ENCODE measurements around the gene PPM1D.
"Not testable (repeated sequence)": the region's sequence is repeated elsewhere in the genome, so short reads cannot be mapped to it uniquely, and the experiment has no call there.

Gene PPM1D
- long read RNA-seq, full-length matches to known transcripts: 83 of 111 reads
- long read RNA-seq, partial matches to known transcripts: 4 of 111 reads
- long read RNA-seq, other reads (novel, unspliced or antisense): 24 of 111 reads

DNA sequence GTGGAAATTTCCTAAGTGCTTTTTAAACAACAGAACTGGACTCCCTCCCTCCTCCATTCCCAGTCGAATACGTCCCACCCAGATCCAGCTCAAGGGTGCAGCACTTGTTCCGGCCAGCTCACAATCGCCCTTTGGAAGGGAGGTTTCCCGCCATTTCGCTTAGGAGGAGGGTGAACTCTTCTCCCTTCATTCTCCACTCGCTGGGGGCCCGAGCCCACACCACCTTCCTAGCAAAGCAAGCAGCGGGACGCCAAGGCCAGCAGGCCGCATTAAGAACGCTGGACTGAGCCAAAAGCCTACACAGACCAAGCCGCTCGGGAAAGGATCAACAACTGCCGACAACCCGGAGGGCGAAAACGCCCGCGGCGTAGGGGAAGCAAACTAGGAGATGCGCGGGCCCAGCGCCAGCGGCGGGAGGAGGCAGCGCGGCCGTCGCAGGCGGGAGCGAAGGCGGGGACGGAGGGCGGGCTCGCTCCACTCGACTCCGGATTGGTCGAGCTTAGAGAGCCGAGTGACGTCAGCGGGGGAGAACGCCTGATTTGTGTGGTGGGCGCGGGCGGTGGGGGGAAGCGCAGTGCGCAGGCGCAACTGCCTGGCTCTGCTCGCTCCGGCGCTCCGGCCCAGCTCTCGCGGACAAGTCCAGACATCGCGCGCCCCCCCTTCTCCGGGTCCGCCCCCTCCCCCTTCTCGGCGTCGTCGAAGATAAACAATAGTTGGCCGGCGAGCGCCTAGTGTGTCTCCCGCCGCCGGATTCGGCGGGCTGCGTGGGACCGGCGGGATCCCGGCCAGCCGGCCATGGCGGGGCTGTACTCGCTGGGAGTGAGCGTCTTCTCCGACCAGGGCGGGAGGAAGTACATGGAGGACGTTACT lies at the start of gene PPM1D:
Gene PPM1D, plus strand, starts transcription at position 574 of the 870 bp plus-strand sequence. Its CDS starts 222 bp downstream, at position 796.
- TF ChIP-seq, protein P1, sequence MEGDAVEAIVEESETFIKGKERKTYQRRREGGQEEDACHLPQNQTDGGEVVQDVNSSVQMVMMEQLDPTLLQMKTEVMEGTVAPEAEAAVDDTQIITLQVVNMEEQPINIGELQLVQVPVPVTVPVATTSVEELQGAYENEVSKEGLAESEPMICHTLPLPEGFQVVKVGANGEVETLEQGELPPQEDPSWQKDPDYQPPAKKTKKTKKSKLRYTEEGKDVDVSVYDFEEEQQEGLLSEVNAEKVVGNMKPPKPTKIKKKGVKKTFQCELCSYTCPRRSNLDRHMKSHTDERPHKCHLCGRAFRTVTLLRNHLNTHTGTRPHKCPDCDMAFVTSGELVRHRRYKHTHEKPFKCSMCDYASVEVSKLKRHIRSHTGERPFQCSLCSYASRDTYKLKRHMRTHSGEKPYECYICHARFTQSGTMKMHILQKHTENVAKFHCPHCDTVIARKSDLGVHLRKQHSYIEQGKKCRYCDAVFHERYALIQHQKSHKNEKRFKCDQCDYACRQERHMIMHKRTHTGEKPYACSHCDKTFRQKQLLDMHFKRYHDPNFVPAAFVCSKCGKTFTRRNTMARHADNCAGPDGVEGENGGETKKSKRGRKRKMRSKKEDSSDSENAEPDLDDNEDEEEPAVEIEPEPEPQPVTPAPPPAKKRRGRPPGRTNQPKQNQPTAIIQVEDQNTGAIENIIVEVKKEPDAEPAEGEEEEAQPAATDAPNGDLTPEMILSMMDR (IDR thresholded peaks at IDR 0.05; ENCODE audit: insufficient read depth, low read length): no peak
- TF ChIP-seq SPI1 (IDR thresholded peaks at IDR 0.05; ENCODE audit: borderline replicate concordance, low read depth) (no peak), POLR2AphosphoS5 (IDR thresholded peaks at IDR 0.05; ENCODE audit: low read depth) (peak; percentile 90), GABPA (IDR thresholded peaks at IDR 0.05; ENCODE audit: low read depth) (no peak)
- TF ChIP-seq, protein P2, sequence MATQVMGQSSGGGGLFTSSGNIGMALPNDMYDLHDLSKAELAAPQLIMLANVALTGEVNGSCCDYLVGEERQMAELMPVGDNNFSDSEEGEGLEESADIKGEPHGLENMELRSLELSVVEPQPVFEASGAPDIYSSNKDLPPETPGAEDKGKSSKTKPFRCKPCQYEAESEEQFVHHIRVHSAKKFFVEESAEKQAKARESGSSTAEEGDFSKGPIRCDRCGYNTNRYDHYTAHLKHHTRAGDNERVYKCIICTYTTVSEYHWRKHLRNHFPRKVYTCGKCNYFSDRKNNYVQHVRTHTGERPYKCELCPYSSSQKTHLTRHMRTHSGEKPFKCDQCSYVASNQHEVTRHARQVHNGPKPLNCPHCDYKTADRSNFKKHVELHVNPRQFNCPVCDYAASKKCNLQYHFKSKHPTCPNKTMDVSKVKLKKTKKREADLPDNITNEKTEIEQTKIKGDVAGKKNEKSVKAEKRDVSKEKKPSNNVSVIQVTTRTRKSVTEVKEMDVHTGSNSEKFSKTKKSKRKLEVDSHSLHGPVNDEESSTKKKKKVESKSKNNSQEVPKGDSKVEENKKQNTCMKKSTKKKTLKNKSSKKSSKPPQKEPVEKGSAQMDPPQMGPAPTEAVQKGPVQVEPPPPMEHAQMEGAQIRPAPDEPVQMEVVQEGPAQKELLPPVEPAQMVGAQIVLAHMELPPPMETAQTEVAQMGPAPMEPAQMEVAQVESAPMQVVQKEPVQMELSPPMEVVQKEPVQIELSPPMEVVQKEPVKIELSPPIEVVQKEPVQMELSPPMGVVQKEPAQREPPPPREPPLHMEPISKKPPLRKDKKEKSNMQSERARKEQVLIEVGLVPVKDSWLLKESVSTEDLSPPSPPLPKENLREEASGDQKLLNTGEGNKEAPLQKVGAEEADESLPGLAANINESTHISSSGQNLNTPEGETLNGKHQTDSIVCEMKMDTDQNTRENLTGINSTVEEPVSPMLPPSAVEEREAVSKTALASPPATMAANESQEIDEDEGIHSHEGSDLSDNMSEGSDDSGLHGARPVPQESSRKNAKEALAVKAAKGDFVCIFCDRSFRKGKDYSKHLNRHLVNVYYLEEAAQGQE (IDR thresholded peaks at IDR 0.05; ENCODE audit: insufficient replicate concordance, low read depth): peak; percentile 49
- DNase-seq (ENCODE audit: low read depth in 1 of 2, low spot score in 1 of 2): peak; percentile 92 to 99

DNA sequence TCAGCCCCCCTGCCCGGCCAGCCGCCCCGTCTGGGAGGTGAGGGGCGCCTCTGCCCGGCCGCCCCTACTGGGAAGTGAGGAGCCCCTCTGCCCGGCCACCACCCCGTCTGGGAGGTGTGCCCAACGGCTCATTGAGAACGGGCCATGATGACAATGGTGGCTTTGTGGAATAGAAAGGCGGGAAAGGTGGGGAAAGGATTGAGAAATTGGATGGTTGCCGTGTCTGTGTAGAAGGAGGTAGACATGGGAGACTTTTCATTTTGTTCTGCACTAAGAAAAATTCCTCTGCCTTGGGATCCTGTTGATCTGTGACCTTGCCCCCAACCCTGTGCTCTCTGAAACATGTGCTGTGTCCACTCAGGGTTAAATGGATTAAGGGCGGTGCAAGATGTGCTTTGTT lies 47.7 kb upstream of the PPM1D start:
- H3K4me3 ChIP-seq (replicated peaks; ENCODE audit: insufficient read depth, low read length); H3K27me3 ChIP-seq (ENCODE audit: insufficient read depth, poor library complexity, severe bottlenecking): not testable (repeated sequence)

More for the DNA sequence above, at the start of gene PPM1D:
- peak within 1 kb of the TSS; percentile 92 for H3K27ac ChIP-seq (replicated peaks)
- H3K4me3 ChIP-seq (replicated peaks; ENCODE audit: insufficient read depth, low read length): peak within 1 kb of the TSS; percentile 92
- H3K27me3 ChIP-seq (ENCODE audit: insufficient read depth, poor library complexity, severe bottlenecking): no peaks in the 10 kb centered on the region

DNA sequence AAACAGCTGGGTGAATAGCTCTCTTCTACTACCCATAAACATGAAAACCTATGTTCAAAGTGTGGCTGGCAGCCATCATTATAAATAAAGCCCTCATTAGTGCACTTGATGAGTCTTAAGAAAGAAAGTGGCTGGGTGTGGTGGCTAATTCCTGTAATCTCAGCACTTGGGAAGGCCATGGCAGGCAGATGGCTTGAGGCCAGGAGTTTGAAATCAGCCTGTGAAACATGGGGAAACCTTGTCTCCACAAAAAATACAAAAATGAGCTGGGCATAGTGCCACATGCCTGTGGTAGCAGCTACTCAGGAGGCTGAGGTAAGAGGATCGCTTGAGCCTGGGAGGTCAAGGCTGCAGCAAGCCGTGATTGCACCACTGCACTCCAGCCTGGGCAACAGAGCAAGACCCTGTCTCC lies 45.6 kb upstream of the PPM1D start:
- no peak for TF ChIP-seq GABPA (IDR thresholded peaks at IDR 0.05; ENCODE audit: low read depth)
- TF ChIP-seq, protein P1 (IDR thresholded peaks at IDR 0.05; ENCODE audit: insufficient read depth, low read length): no peak
- TF ChIP-seq, protein P2 (IDR thresholded peaks at IDR 0.05; ENCODE audit: insufficient replicate concordance, low read depth): no peak
- TF ChIP-seq SPI1 (IDR thresholded peaks at IDR 0.05; ENCODE audit: borderline replicate concordance, low read depth): no peak
- no peak for TF ChIP-seq POLR2AphosphoS5 (IDR thresholded peaks at IDR 0.05; ENCODE audit: low read depth)
- H3K27me3 ChIP-seq (ENCODE audit: insufficient read depth, poor library complexity, severe bottlenecking): no peaks in the 10 kb centered on the region
- no peak overlapping the region for H3K4me3 ChIP-seq (replicated peaks; ENCODE audit: insufficient read depth, low read length)
- no peak for DNase-seq (ENCODE audit: low read depth in 1 of 2, low spot score in 1 of 2)
- H3K27ac ChIP-seq (replicated peaks): no peak overlapping the region

More for the DNA sequence above, 47.7 kb upstream of the PPM1D start:
- not testable (repeated sequence) for H3K27ac ChIP-seq (replicated peaks); DNase-seq (ENCODE audit: low read depth in 1 of 2, low spot score in 1 of 2)

DNA sequence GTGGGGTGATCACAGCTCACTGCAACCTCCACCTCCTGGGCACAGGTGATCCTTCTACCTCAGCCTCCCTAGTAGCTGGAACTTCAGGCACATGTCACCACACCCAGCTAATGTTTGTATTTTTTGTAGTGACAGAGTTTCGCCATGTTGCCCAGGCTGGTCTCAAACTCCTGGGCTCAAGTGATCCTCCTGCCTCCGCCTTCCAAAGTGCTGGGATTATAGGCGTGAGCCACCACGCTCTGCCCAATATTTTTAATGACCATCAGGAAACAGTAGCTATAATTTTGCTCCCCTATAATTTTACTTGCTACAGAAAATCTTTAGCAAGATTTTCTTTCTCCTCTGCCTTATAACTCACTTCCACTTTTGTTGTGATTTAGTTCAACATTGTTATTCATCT lies 44.2 kb upstream of the PPM1D start:
- DNase-seq (ENCODE audit: low read depth in 1 of 2, low spot score in 1 of 2): no peak
- TF ChIP-seq GABPA (IDR thresholded peaks at IDR 0.05; ENCODE audit: low read depth) (no peak), SPI1 (IDR thresholded peaks at IDR 0.05; ENCODE audit: borderline replicate concordance, low read depth) (no peak), POLR2AphosphoS5 (IDR thresholded peaks at IDR 0.05; ENCODE audit: low read depth) (no peak)
- TF ChIP-seq, protein P2 (IDR thresholded peaks at IDR 0.05; ENCODE audit: insufficient replicate concordance, low read depth): no peak
- TF ChIP-seq, protein P1 (IDR thresholded peaks at IDR 0.05; ENCODE audit: insufficient read depth, low read length): no peak
- no peak overlapping the region for H3K27ac ChIP-seq (replicated peaks)
- H3K4me3 ChIP-seq (replicated peaks; ENCODE audit: insufficient read depth, low read length): no peak overlapping the region
- no peaks in the 10 kb centered on the region for H3K27me3 ChIP-seq (ENCODE audit: insufficient read depth, poor library complexity, severe bottlenecking)
